GM12873 (cell line): ENCODE measurements around the gene TSC2.

Experiments used
- CTCF ChIP-seq: IDR thresholded peaks from 2 replicates; pipeline ENCODE4 v1.5.1; 2012; ENCODE audit warnings: low read depth, mild to moderate bottlenecking, moderate library complexity, low read length, control low read depth; ENCODE audit not compliant: insufficient read depth; ENCODE audit errors: missing control alignments

The TSC2 gene

GRCh38 chr16:2023092-2024031 lies 24.4 kb upstream of the TSC2 start:
- peak; percentile 98 for TF ChIP-seq CTCF

GRCh38 chr16:2024032-2024420 lies 23.8 kb upstream of the TSC2 start:
- TF ChIP-seq CTCF, result no peak

- no peak for TF ChIP-seq CTCF
These were observed 22.5 kb upstream of the TSC2 start for GRCh38 chr16:2025251-2025650.

GRCh38 chr16:2025878-2026460 lies 21.8 kb upstream of the TSC2 start:
- TF ChIP-seq CTCF, result no peak

- no peak for TF ChIP-seq CTCF
These were observed 21.2 kb upstream of the TSC2 start, which contains the start of gene NHERF2 for GRCh38 chr16:2026461-2027023. TSS of gene NHERF2 (plus strand) at chr16:2026902. CDS start at chr16:2027006, 104 bp downstream.

- TF ChIP-seq CTCF, result no peak
These were observed 20.5 kb upstream of the TSC2 start for GRCh38 chr16:2027024-2028010.
